Activated T-helper 1 cell treated with anti-CD3 and anti-CD28 coated beads, Interleukin-2, amount 50 U/mL, for 16 hours (primary cell): ENCODE results near the gene GOLGA8N.
"Not testable (repeated sequence)": the region's sequence is repeated elsewhere in the genome, so short reads cannot be mapped to it uniquely, and the experiment has no call there.

Experiments used
- DNase-seq, 2 donors: peaks; one replicate each; pipeline ENCODE4 v3.0.0-alpha.2; 2020; ENCODE audit warnings: low read depth in 1 of 2, low spot score in 1 of 2

The GOLGA8N gene

GRCh38 chr15:32593151-32593550, at the start of gene GOLGA8N:
Gene GOLGA8N, plus strand, starts transcription at chr15:32593456.
- DNase-seq: not testable (repeated sequence)

GRCh38 chr15:32543456-32543855, 49.8 kb upstream of the GOLGA8N start:
- not testable (repeated sequence) for DNase-seq

- not testable (repeated sequence) for DNase-seq
Observed at GRCh38 chr15:32545129-32545528, 48.1 kb upstream of the GOLGA8N start.

GRCh38 chr15:32554587-32554986, 38.7 kb upstream of the GOLGA8N start:
- not testable (repeated sequence) for DNase-seq

- not testable (repeated sequence) for DNase-seq
Observed at GRCh38 chr15:32562198-32562597, 31.1 kb upstream of the GOLGA8N start.

GRCh38 chr15:32568988-32569387, 24.3 kb upstream of the GOLGA8N start:
- not testable (repeated sequence) for DNase-seq

GRCh38 chr15:32578482-32578881, 14.8 kb upstream of the GOLGA8N start:
- not testable (repeated sequence) for DNase-seq

GRCh38 chr15:32585844-32586243, 7.4 kb upstream of the GOLGA8N start:
- not testable (repeated sequence) for DNase-seq

GRCh38 chr15:32609518-32609917, 16.3 kb downstream of the GOLGA8N start:
- DNase-seq: not testable (repeated sequence)

GRCh38 chr15:32610719-32611118, 17.5 kb downstream of the GOLGA8N start:
- not testable (repeated sequence) for DNase-seq

- not testable (repeated sequence) for DNase-seq
Observed at GRCh38 chr15:32614712-32615050, 21.4 kb downstream of the GOLGA8N start.

- peak; percentile 51 to 67 for DNase-seq
Observed at GRCh38 chr15:32615051-32615870, 22.0 kb downstream of the GOLGA8N start, which contains the start of gene ARHGAP11A. Gene ARHGAP11A, plus strand, starts transcription at chr15:32615504. Its CDS starts 708 bp downstream, at chr15:32616212.

- not testable (repeated sequence) for DNase-seq
Observed at GRCh38 chr15:32615871-32616426, 22.7 kb downstream of the GOLGA8N start.

- DNase-seq: no peak
Observed at GRCh38 chr15:32636410-32636809, 43.2 kb downstream of the GOLGA8N start.

GRCh38 chr15:32636908-32637567, 43.8 kb downstream of the GOLGA8N start:
- no peak for DNase-seq

- no peak for DNase-seq
Observed at GRCh38 chr15:32637704-32638103, 44.4 kb downstream of the GOLGA8N start.

GRCh38 chr15:32641517-32642059, 48.3 kb downstream of the GOLGA8N start, which contains the start of gene SCG5:
Gene SCG5, plus strand, starts transcription at chr15:32641710. Its CDS starts 1,883 bp downstream, at chr15:32643593.
- no peak for DNase-seq

- no peak for DNase-seq
Observed at GRCh38 chr15:32642667-32643435, 49.6 kb downstream of the GOLGA8N start.

- DNase-seq: no peak
Observed at GRCh38 chr15:32643907-32644445, 50.7 kb downstream of the GOLGA8N start.

- no peak for DNase-seq
Observed at GRCh38 chr15:32646291-32646690, 53.0 kb downstream of the GOLGA8N start.
